BLaER1 treated with 17β-estradiol and CSF1 and Interleukin-3, amounts not matched to agents 10 nM and 100 nM (cell line): ENCODE results near the gene RNF11.

Experiments
- H3K27ac ChIP-seq, 11 experiments: shearing (Covaris generic); formaldehyde crosslinking; 2 replicates each; pipeline ENCODE4 v1.8.1; 2022
- H3K27me3 ChIP-seq, 11 experiments: shearing (Covaris generic); formaldehyde crosslinking; 2 replicates each; pipeline ENCODE4 v1.8.1; 2022
- H3K36me3 ChIP-seq, 11 experiments: shearing (Covaris generic); formaldehyde crosslinking; 2 replicates each; pipeline ENCODE4 v1.8.1; 2022
- H3K4me1 ChIP-seq, 10 experiments: shearing (Covaris generic); formaldehyde crosslinking; 2 replicates each; pipeline ENCODE4 v1.8.1; 2022
- H3K4me2 ChIP-seq, 11 experiments: shearing (Covaris generic); formaldehyde crosslinking; 2 replicates each; pipeline ENCODE4 v1.8.1; 2022
- H3K4me3 ChIP-seq, 10 experiments: shearing (Covaris generic); formaldehyde crosslinking; 2 replicates each; pipeline ENCODE4 v1.8.1; 2022
- H3K9ac ChIP-seq, 11 experiments: shearing (Covaris generic); formaldehyde crosslinking; 2 replicates each; pipeline ENCODE4 v1.8.1; 2022
- H3K9me3 ChIP-seq, 11 experiments: shearing (Covaris generic); formaldehyde crosslinking; replicated peaks in 1 of 11; 2 replicates each; pipeline ENCODE4 v1.8.1; 2022
- H4K20me1 ChIP-seq, 11 experiments: shearing (Covaris generic); formaldehyde crosslinking; 2 replicates each; pipeline ENCODE4 v1.8.1; 2022
- Cebpa-rat ChIP-seq, 11 experiments: shearing (Covaris generic); IDR thresholded peaks; 2 replicates each; pipeline ENCODE4 v1.8.1; 2022

RNF11 gene

DNA sequence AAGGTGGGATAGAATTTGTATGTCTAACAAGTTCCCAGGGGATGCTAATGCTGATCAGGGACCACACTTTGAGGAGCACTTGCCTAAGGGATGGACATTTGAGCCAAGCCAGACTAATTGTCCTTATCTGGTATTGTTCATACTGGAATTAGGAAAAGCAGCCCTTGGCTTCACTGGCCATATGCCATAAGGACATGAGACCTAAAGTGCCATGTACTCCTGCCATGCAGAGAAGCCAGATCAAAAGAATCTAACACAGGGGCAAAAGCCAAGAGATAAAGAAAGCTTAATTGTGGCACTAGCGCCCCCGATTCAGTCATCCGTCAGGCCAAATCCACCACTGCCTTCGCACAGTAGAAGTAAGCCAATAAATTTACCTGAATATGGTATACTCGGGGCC, 45.7 kb downstream of the RNF11 start:
- no peak overlapping the region for H3K4me3 ChIP-seq
- no peaks in the 10 kb centered on the region for H3K27me3 ChIP-seq
- H3K36me3 ChIP-seq = peaks cover 0 to 42% (median 3%) of the 10 kb centered on the region in 11 experiments; a peak in 10 of 22 replicates
- H3K9me3 ChIP-seq = no peaks in the 10 kb centered on the region
- peaks cover 0 to 4% (median 0%) of the 10 kb centered on the region in 10 experiments; a peak in 1 of 20 replicates for H3K4me1 ChIP-seq
- TF ChIP-seq Cebpa-rat (IDR thresholded peaks at IDR 0.05) = no peak
- no peaks in the 10 kb centered on the region; a peak in 1 of 22 replicates for H4K20me1 ChIP-seq
- no peak overlapping the region for H3K4me2 ChIP-seq
- H3K9ac ChIP-seq = no peak overlapping the region
- H3K27ac ChIP-seq = no peak overlapping the region

DNA sequence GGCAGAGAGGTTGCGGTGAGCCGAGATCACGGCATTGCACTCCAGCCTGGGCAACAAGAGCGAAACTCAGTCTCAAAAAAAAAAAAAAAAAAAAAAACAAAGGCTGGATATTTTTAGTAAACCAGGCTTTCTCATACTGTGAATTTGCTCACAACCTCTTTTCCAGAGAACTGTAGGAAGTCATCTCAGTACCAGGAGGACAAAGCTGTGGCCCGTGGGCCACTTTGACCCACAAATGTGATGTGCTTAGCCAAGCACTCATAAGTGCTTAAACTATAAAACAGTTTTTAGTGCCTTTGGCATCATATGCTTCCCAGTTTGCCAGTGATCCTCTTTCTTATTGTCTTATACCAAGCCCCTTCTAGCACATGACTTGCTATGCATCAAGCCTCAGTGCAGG, 46.5 kb downstream of the RNF11 start:
- peaks cover 0 to 4% (median 0%) of the 10 kb centered on the region in 10 experiments; a peak in 1 of 20 replicates for H3K4me1 ChIP-seq
- no peak overlapping the region for H3K27ac ChIP-seq
- no peak overlapping the region for H3K4me2 ChIP-seq
- no peaks in the 10 kb centered on the region for H3K9me3 ChIP-seq
- H3K4me3 ChIP-seq = no peak overlapping the region
- no peak for TF ChIP-seq Cebpa-rat (IDR thresholded peaks at IDR 0.05)
- H3K9ac ChIP-seq = no peak overlapping the region
- no peaks in the 10 kb centered on the region for H3K27me3 ChIP-seq
- H3K36me3 ChIP-seq = peaks cover 0 to 34% (median under 1%) of the 10 kb centered on the region in 11 experiments; a peak in 6 of 22 replicates
- no peaks in the 10 kb centered on the region for H4K20me1 ChIP-seq

DNA sequence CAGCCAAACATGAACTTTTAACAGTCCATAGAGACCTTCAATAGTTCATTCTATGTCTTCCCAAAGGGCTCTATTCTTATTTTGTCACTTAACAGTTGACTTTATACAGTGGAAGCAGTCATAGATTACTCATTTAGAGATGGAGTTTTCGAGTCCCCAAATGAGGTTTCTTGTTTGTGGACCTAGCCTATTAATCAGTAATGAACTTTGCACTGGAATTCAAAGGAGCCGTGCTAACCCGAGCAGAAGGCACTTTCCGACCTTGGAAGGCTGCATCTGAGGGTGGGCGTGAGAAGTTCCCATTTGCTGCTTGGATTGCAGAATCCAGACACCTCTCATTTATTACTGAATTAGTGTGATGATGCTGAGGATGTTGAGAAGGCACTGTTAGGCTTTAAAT, 47.9 kb downstream of the RNF11 start:
- H3K36me3 ChIP-seq = peaks cover 0 to 25% (median 0%) of the 10 kb centered on the region in 11 experiments; a peak in 3 of 22 replicates
- H3K9me3 ChIP-seq = no peaks in the 10 kb centered on the region
- peaks cover 0 to 4% (median 0%) of the 10 kb centered on the region in 10 experiments; a peak in 1 of 20 replicates for H3K4me1 ChIP-seq
- H3K27ac ChIP-seq = no peak overlapping the region
- no peak for TF ChIP-seq Cebpa-rat (IDR thresholded peaks at IDR 0.05)
- no peaks in the 10 kb centered on the region for H3K27me3 ChIP-seq
- H3K4me3 ChIP-seq = no peak overlapping the region
- no peaks in the 10 kb centered on the region for H4K20me1 ChIP-seq
- no peak overlapping the region for H3K4me2 ChIP-seq
- no peak overlapping the region for H3K9ac ChIP-seq

DNA sequence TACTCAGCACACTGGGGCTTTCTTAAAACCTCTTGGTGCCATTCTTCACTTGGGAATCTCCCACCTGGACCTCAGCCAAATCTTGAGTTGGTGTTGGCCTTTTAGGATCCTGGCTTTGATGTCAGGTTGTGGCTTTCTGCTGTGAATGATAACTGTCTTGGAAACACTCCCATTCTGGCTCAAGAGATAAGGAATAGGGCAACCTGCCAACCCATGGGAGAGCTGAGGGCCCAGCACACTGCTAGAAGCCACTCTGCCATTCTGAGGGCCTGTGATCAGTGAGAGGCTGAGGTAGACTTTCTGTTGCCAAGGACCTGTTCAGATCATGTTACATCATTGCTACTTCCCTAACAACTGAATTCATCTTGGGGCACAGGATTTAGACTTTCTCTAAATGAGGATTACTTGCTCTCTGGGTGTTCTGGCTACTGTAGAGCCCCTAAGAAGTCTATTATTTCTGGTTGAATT, 48.4 kb downstream of the RNF11 start:
- no peak overlapping the region for H3K4me2 ChIP-seq
- no peak overlapping the region for H3K4me3 ChIP-seq
- H3K36me3 ChIP-seq = peaks cover 0 to 22% (median 0%) of the 10 kb centered on the region in 11 experiments; a peak in 3 of 22 replicates
- no peak overlapping the region for H3K27ac ChIP-seq
- no peak overlapping the region for H3K9ac ChIP-seq
- H3K9me3 ChIP-seq = no peaks in the 10 kb centered on the region
- no peak for TF ChIP-seq Cebpa-rat (IDR thresholded peaks at IDR 0.05)
- H4K20me1 ChIP-seq = no peaks in the 10 kb centered on the region
- H3K27me3 ChIP-seq = no peaks in the 10 kb centered on the region
- peaks cover 0 to 4% (median 0%) of the 10 kb centered on the region in 10 experiments; a peak in 1 of 20 replicates for H3K4me1 ChIP-seq

DNA sequence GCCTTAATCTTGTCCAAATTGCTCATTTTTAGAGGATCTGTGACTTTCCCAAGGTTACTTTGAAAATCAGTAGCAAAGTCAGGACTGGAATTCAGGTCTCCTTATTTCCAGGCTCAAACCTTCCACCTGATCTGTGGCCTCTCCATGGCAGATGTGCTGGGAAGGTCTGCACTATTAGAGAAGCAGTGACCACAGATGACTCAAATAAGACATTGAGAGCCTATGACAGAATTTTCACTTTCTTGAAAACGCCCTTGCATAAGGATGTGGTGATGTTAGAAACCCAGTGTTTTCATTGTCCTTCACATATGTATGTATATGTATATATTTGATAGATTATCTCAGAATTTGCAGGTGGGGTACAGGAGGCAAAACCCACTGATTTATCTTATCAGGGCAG, 49.0 kb downstream of the RNF11 start:
- H3K27me3 ChIP-seq = no peaks in the 10 kb centered on the region
- H4K20me1 ChIP-seq = no peaks in the 10 kb centered on the region
- H3K4me1 ChIP-seq = peaks cover 0 to 4% (median 0%) of the 10 kb centered on the region in 10 experiments; a peak in 1 of 20 replicates
- TF ChIP-seq Cebpa-rat (IDR thresholded peaks at IDR 0.05) = no peak
- H3K4me2 ChIP-seq = no peak overlapping the region
- no peak overlapping the region for H3K4me3 ChIP-seq
- no peaks in the 10 kb centered on the region for H3K9me3 ChIP-seq
- H3K27ac ChIP-seq = no peak overlapping the region
- H3K9ac ChIP-seq = no peak overlapping the region
- peaks cover 0 to 17% (median 0%) of the 10 kb centered on the region in 11 experiments; a peak in 2 of 22 replicates for H3K36me3 ChIP-seq

DNA sequence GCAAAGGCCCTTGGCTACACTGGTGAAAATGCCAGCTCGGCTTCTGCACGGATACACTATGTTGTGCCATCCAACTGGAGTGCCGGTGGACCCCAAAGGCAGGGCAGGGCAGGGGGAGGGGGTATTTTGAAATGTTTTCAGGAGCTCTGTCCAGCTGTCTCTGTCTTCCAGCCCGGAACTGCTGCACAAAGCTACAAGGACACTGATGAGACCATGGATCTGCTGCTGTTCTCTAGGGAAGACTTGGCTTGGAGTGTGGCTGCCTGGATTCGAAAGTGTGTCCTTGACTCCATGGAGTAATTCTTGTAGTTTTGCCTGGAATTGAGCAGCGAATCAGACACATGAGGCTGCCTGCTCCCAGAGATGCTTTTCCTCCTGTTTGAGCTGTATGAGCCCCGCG, 51.9 kb downstream of the RNF11 start:
- TF ChIP-seq Cebpa-rat (IDR thresholded peaks at IDR 0.05) = no peak
- H3K36me3 ChIP-seq = 0 out of 22 replicates have a peak, but pooled peaks cover 0 to 5% (median 0%) of the 10 kb centered on the region in 11 experiments
- H3K9me3 ChIP-seq = no peaks in the 10 kb centered on the region
- no peak overlapping the region for H3K27ac ChIP-seq
- H3K4me3 ChIP-seq = no peak overlapping the region
- H4K20me1 ChIP-seq = no peaks in the 10 kb centered on the region
- H3K4me1 ChIP-seq = no peaks in the 10 kb centered on the region
- H3K9ac ChIP-seq = no peak overlapping the region
- no peak overlapping the region for H3K4me2 ChIP-seq
- H3K27me3 ChIP-seq = no peaks in the 10 kb centered on the region

DNA sequence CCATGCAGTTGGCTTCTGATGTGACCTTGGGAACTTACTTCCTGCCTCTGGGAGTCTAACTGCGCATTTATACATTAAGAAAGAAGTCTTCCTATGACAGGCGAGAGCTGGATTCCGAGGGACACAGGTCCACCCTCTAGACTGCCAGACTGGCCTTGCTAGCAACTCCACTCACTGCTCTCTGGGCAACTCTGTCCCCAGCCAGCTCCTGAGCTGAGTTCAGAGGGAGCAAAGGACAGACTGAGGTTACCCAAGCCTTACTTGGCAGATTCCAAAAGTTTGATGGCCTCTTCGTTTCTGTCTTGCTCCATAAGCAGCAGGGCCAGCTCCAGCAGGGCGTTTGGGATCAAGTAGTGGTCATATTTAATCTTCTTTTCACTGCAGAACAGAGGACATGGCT, 52.5 kb downstream of the RNF11 start:
- no peak overlapping the region for H3K4me3 ChIP-seq
- H3K4me1 ChIP-seq = no peaks in the 10 kb centered on the region
- no peak overlapping the region for H3K27ac ChIP-seq
- no peak overlapping the region for H3K4me2 ChIP-seq
- TF ChIP-seq Cebpa-rat (IDR thresholded peaks at IDR 0.05) = no peak
- H3K27me3 ChIP-seq = no peaks in the 10 kb centered on the region
- 0 out of 22 replicates have a peak, but pooled peaks cover 0 to 3% (median 0%) of the 10 kb centered on the region in 11 experiments for H3K36me3 ChIP-seq
- H3K9ac ChIP-seq = no peak overlapping the region
- no peaks in the 10 kb centered on the region for H3K9me3 ChIP-seq
- no peaks in the 10 kb centered on the region for H4K20me1 ChIP-seq

DNA sequence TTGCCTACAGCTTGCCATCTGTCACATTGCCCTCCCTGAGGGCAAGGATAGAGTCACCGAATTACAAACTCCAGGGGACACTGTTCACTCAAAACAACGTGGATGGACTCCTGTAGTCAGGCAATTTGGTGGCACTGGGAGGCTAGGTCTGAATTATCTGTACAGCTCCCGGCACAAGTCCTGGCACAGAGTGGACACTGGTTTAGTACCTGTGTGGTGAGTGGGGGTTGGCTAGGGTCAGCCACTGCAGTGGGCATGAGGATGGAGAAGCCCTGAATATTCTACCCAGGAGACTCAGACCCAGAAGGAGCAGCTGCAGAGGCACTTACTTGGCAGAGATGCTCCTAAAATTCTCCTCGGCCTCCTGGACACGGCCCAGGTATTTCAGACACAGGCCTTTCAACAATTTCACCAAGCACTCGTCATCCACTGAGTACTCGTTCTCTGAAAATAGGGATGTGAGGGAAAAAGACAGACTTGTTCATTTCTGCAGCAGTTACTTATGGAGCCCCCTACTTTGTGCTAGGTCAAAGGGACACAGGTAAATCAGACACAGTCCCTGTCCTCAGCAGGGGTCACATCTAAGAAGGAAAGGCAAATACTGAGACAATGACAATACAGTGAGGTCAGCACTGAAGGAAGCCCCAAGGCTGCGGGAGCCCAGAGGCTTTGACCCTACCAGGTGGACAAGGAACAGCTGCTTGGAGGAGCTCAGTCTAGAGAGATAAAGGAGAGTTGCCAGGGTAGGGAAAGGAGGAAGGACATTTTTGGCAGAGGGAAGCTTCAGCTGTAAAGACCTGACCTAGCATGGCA, 53.8 kb downstream of the RNF11 start:
- Histone ChIP-seq H3K36me3 (no peaks in the 10 kb centered on the region), H3K4me3 (no peak overlapping the region), H3K27ac (no peak overlapping the region), H3K9ac (no peak overlapping the region), H3K4me1 (peaks cover 5 to 12% (median 7%) of the 10 kb centered on the region in 10 experiments), H3K4me2 (no peak overlapping the region), H4K20me1 (no peaks in the 10 kb centered on the region), H3K27me3 (no peaks in the 10 kb centered on the region), H3K9me3 (no peaks in the 10 kb centered on the region)
- no peak for TF ChIP-seq Cebpa-rat (IDR thresholded peaks at IDR 0.05)

DNA sequence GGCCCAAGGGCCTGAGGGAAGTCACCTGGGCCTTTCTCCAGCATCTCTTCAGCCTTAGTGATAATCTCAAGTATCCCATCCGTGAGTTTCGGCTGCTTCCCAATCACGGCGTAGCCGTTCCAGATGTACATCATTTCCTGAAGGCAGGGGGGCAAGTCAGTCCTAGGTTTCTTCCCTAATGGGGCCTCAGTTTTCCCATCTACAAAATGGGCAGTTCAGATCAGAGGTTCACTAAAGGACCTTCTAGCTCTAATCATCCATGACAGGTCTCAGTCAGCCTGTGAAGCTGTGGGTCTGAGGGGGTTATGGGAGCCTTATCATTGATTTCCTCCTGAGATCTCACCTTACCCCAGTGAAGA, 54.4 kb downstream of the RNF11 start:
- Histone ChIP-seq H3K4me2 (no peak overlapping the region), H3K9me3 (no peaks in the 10 kb centered on the region), H3K36me3 (no peaks in the 10 kb centered on the region), H3K4me1 (peaks cover 10 to 18% (median 11%) of the 10 kb centered on the region in 10 experiments), H3K27ac (no peak overlapping the region), H3K9ac (no peak overlapping the region), H4K20me1 (no peaks in the 10 kb centered on the region), H3K27me3 (no peaks in the 10 kb centered on the region), H3K4me3 (no peak overlapping the region)
- TF ChIP-seq Cebpa-rat (IDR thresholded peaks at IDR 0.05) = no peak
